Subcutaneous adipose tissue (tissue), 4 donors: Measurements from ENCODE around the gene LEMD2. TPM values are rescaled to one million over a fixed set of nuclear protein-coding genes. Genes with fewer than 3 reads are reported as not detected.

Source experiments
- total RNA-seq, 4 donors: library from RNA; depleted of rRNA; stranded (reverse); fragments of >200 nt; gene quantifications; one replicate each; pipeline ENCODE4 v1.1.0, GENCODE V29; 2016
- TF ChIP-seq, protein P1 (sequence below): fragments of 450-650 bp; IDR thresholded peaks from one replicate; pipeline ENCODE4 v1.5.1; 2016; ENCODE audit warnings: low read depth, mild to moderate bottlenecking, control low read depth, antibody characterized with exemption, moderate library complexity

Gene LEMD2
- total RNA-seq, 4 donors from 2014 or later = 24.3 to 61.6 (median 40.0) TPM

GRCh38 chr6:33798343-33798848 lies 9.5 kb upstream of the LEMD2 start:
- TF ChIP-seq, protein P1, sequence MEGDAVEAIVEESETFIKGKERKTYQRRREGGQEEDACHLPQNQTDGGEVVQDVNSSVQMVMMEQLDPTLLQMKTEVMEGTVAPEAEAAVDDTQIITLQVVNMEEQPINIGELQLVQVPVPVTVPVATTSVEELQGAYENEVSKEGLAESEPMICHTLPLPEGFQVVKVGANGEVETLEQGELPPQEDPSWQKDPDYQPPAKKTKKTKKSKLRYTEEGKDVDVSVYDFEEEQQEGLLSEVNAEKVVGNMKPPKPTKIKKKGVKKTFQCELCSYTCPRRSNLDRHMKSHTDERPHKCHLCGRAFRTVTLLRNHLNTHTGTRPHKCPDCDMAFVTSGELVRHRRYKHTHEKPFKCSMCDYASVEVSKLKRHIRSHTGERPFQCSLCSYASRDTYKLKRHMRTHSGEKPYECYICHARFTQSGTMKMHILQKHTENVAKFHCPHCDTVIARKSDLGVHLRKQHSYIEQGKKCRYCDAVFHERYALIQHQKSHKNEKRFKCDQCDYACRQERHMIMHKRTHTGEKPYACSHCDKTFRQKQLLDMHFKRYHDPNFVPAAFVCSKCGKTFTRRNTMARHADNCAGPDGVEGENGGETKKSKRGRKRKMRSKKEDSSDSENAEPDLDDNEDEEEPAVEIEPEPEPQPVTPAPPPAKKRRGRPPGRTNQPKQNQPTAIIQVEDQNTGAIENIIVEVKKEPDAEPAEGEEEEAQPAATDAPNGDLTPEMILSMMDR = no peak

- TF ChIP-seq, protein P1 = no peak
Measured at GRCh38 chr6:33797626-33798342, 8.9 kb upstream of the LEMD2 start.

GRCh38 chr6:33794910-33795623 lies 6.1 kb upstream of the LEMD2 start:
- TF ChIP-seq, protein P1 = no peak

GRCh38 chr6:33792981-33793380 lies 4.1 kb upstream of the LEMD2 start:
- TF ChIP-seq, protein P1 = no peak

DNA sequence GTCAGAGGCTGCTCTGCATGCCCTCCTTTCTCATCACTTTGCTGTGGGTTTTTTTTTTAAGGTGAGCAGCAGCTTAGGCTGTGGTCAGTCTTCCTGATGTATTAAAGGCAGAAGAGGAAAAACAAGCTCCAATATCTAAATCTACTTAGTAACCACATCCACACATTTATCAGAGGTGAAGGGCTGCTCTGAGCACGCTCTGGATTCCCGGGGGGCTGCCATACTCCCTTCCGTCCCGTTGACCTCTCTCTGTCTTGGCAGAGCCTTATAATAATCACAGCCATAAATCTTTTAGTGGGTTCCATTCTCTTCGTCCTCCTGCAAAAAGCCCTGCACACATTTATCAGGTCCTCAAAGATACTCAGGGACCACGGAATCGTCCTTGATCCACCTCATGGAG lies 2.7 kb upstream of the LEMD2 start:
- TF ChIP-seq, protein P1 = no peak

- TF ChIP-seq, protein P1 = no peak
Measured at GRCh38 chr6:33790910-33791309, 2.0 kb upstream of the LEMD2 start.

DNA sequence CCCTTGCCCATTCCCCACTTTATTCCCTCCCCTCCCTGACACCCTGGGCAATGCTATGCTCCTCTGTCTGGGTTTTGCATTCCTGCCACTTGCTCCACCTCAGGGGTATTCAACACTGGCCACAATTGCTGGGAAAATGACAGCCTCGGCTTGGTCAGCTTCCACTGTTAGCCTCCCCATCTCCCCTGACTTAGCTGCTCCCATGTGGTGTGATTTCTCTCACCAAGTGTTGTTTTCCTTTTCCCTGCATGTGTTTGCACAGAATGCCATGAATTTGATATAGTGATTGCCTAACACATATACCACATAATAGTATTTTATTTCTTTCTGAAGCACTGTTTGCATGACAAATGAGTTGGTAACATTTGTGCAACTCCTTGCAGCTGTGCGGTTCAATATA lies 1.4 kb upstream of the LEMD2 start:
- TF ChIP-seq, protein P1 = no peak
